ENCODE data around the gene DHRS9.

DNA sequence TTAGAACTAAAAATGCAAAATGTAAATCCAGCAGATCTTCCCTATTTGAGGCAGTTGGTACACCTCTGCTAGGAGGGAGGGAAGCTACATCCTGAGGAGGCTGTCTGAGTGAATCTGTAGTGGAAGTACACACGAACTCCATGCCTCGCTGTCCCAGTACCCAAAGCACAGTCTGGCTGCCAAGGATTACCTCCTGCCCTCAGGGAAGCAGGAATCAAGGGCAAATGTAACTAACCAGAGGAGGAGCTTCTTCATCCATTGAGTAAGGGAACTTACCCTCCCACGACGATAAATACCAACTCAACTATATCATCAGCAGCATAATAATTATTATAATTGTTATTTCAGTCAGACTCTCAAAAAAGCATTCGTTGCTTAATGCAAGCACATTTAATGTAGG is 2.1 kb downstream of the DHRS9 start:
- TF ChIP-seq, protein P1, sequence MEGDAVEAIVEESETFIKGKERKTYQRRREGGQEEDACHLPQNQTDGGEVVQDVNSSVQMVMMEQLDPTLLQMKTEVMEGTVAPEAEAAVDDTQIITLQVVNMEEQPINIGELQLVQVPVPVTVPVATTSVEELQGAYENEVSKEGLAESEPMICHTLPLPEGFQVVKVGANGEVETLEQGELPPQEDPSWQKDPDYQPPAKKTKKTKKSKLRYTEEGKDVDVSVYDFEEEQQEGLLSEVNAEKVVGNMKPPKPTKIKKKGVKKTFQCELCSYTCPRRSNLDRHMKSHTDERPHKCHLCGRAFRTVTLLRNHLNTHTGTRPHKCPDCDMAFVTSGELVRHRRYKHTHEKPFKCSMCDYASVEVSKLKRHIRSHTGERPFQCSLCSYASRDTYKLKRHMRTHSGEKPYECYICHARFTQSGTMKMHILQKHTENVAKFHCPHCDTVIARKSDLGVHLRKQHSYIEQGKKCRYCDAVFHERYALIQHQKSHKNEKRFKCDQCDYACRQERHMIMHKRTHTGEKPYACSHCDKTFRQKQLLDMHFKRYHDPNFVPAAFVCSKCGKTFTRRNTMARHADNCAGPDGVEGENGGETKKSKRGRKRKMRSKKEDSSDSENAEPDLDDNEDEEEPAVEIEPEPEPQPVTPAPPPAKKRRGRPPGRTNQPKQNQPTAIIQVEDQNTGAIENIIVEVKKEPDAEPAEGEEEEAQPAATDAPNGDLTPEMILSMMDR (conservative IDR thresholded peaks at IDR 0.05 in 1 of 2, IDR thresholded peaks at IDR 0.05 in 1 of 2; ENCODE audit: extremely low read depth in 1 of 2, insufficient read depth in 1 of 2, low read depth in 1 of 2, low read length in 2 of 2): no peak
- TF ChIP-seq EZH2 (IDR thresholded peaks at IDR 0.05; ENCODE audit: borderline replicate concordance, low read length): no peak
